CD14-positive monocyte (primary cell): ENCODE results near the gene WDR86. TPM values are rescaled to one million over a fixed set of nuclear protein-coding genes. Genes with fewer than 3 reads are reported as not detected.

ENCODE experiments used
- DNase-seq, 3 donors: peaks; one replicate each; pipeline ENCODE4 v3.0.0-alpha.2; 2011 to 2022
- H2AFZ ChIP-seq: 2 replicates; pipeline ENCODE4 v1.6.0; 2012; ENCODE audit warnings: mild to moderate bottlenecking, low read depth, low read length, inconsistent platforms; ENCODE audit not compliant: insufficient read depth, poor library complexity, severe bottlenecking
- H3K27ac ChIP-seq, 2 donors: 1 replicate in 1 of 2; 2 replicates in 1 of 2; pipeline ENCODE4 v1.5.1; 2012 to 2013; ENCODE audit warnings: low read length in 2 of 2, control low read depth in 1 of 2, inconsistent platforms in 1 of 2, low read depth in 1 of 2, mild to moderate bottlenecking in 1 of 2
- H3K27me3 ChIP-seq, 2 donors: one replicate each; pipeline versions ENCODE4 v1.6.0 to v1.6.1; 2011 to 2013; ENCODE audit warnings: low read length in 2 of 2; ENCODE audit not compliant: control insufficient read depth in 2 of 2, insufficient read depth in 2 of 2
- H3K36me3 ChIP-seq, 2 donors: replicated peaks in 1 of 2; 1 replicate in 1 of 2; 2 replicates in 1 of 2; pipeline versions ENCODE4 v1.5.1 to v1.6.1; 2012 to 2013; ENCODE audit warnings: low read length in 2 of 2, control low read depth in 1 of 2, inconsistent platforms in 1 of 2, mild to moderate bottlenecking in 1 of 2; ENCODE audit not compliant: insufficient read depth in 2 of 2, control insufficient read depth in 1 of 2
- H3K4me1 ChIP-seq, 2 donors: 1 replicate in 1 of 2; 2 replicates in 1 of 2; pipeline versions ENCODE4 v1.5.1 to v1.6.1; 2012 to 2013; ENCODE audit warnings: low read length in 2 of 2, control low read depth in 1 of 2, inconsistent platforms in 1 of 2, mild to moderate bottlenecking in 1 of 2, moderate library complexity in 1 of 2; ENCODE audit not compliant: insufficient read depth in 2 of 2, control insufficient read depth in 1 of 2
- H3K4me2 ChIP-seq: replicated peaks from 2 replicates; pipeline ENCODE3; 2012; ENCODE audit warnings: low read length, moderate library complexity, mild to moderate bottlenecking; ENCODE audit not compliant: poor library complexity, severe bottlenecking; ENCODE audit errors: extremely low read depth
- H3K4me3 ChIP-seq, 3 experiments: fragments of 200-600 bp in 1 of 3; sonication (generic) in 1 of 3; replicated peaks in 1 of 3; 1 replicate in 2 of 3; 2 replicates in 1 of 3; pipeline ENCODE4 v1.5.1; 2011 to 2013; ENCODE audit warnings: low read length in 3 of 3, mild to moderate bottlenecking in 3 of 3, control low read depth in 2 of 3, low read depth in 2 of 3, inconsistent platforms in 1 of 3, moderate library complexity in 1 of 3
- H3K79me2 ChIP-seq: 2 replicates; pipeline ENCODE4 v1.6.0; 2012; ENCODE audit warnings: mild to moderate bottlenecking, control low read depth, inconsistent platforms, low read length, moderate library complexity; ENCODE audit not compliant: insufficient read depth
- H3K9ac ChIP-seq: 2 replicates; pipeline ENCODE4 v1.6.0; 2017; ENCODE audit warnings: low read length, mild to moderate bottlenecking; ENCODE audit not compliant: insufficient read depth, poor library complexity, severe bottlenecking
- H3K9me3 ChIP-seq, 2 donors: replicated peaks in 1 of 2; 1 replicate in 1 of 2; 2 replicates in 1 of 2; pipeline versions ENCODE4 v1.5.1 to v1.6.1; 2012 to 2013; ENCODE audit warnings: low read length in 2 of 2, control low read depth in 1 of 2; ENCODE audit not compliant: control insufficient read depth in 1 of 2, insufficient read depth in 1 of 2
- H4K20me1 ChIP-seq: 2 replicates; pipeline ENCODE4 v1.6.0; 2012; ENCODE audit warnings: mild to moderate bottlenecking, low read length, control low read depth, moderate library complexity; ENCODE audit not compliant: insufficient read depth
- H3K27ac Mint-ChIP-seq, 7 donors: one replicate each; pipeline ENCODE4 v1.8.0; 2020; ENCODE audit warnings: mild to moderate bottlenecking in 7 of 7, mixed read lengths in 7 of 7, moderate library complexity in 6 of 7, inconsistent platforms in 2 of 7
- H3K27me3 Mint-ChIP-seq, 3 donors: one replicate each; pipeline ENCODE4 v1.8.0; 2021 to 2022; ENCODE audit warnings: low read depth in 3 of 3, mild to moderate bottlenecking in 3 of 3, mixed read lengths in 3 of 3, moderate library complexity in 3 of 3, inconsistent platforms in 1 of 3
- H3K36me3 Mint-ChIP-seq, 2 donors: one replicate each; pipeline ENCODE4 v1.8.0; 2020; ENCODE audit warnings: mixed read lengths in 2 of 2, inconsistent platforms in 1 of 2, mild to moderate bottlenecking in 1 of 2
- H3K4me1 Mint-ChIP-seq: one replicate; pipeline ENCODE4 v1.8.0; 2020; ENCODE audit warnings: mild to moderate bottlenecking, mixed read lengths
- H3K4me3 Mint-ChIP-seq, 2 donors: one replicate each; pipeline ENCODE4 v1.8.0; 2020; ENCODE audit warnings: mild to moderate bottlenecking in 2 of 2, mixed read lengths in 2 of 2, moderate library complexity in 1 of 2
- H3K9me3 Mint-ChIP-seq, 7 donors: one replicate each; pipeline ENCODE4 v1.8.0; 2020 to 2022; ENCODE audit warnings: mixed read lengths in 7 of 7, mild to moderate bottlenecking in 6 of 7, moderate library complexity in 6 of 7, inconsistent platforms in 2 of 7
- WGBS: methylation state at CpG from one replicate; pipeline ENCODE4 v1.1.5; 2013; ENCODE audit warnings: missing lambda C conversion rate; ENCODE audit not compliant: insufficient coverage; 5-methylcytosine and 5-hydroxymethylcytosine counted together
- intact Hi-C, 2 donors: fragments of 100-400 bp; cut with micrococcal nuclease; formaldehyde crosslinking; loops; one replicate each; pipeline versions ENCODE4 v1.15.0 to v1.15.1; 2023
- polyA plus RNA-seq, 3 donors: library from polyadenylated mRNA; depleted of rRNA in 1 of 3; unstranded in 2 of 3; stranded (reverse) in 1 of 3; fragments of 300-500 nt in 2 of 3; fragments of >200 nt in 1 of 3; fragmentation: Illumina TruSeq in 2 of 3; gene quantifications; 1 replicate in 2 of 3; 2 replicates in 1 of 3; pipeline ENCODE4 v1.2.3, GENCODE V29; 2012 to 2021
- TF ChIP-seq, protein P1 (sequence below): fragments of 200-600 bp; IDR thresholded peaks from one replicate; pipeline ENCODE4 v1.8.0; 2022; ENCODE audit warnings: antibody characterized with exemption, mild to moderate bottlenecking

WDR86 gene
- polyA plus RNA-seq, 3 donors = 0.11 to 0.30 (median 0.24) TPM

DNA sequence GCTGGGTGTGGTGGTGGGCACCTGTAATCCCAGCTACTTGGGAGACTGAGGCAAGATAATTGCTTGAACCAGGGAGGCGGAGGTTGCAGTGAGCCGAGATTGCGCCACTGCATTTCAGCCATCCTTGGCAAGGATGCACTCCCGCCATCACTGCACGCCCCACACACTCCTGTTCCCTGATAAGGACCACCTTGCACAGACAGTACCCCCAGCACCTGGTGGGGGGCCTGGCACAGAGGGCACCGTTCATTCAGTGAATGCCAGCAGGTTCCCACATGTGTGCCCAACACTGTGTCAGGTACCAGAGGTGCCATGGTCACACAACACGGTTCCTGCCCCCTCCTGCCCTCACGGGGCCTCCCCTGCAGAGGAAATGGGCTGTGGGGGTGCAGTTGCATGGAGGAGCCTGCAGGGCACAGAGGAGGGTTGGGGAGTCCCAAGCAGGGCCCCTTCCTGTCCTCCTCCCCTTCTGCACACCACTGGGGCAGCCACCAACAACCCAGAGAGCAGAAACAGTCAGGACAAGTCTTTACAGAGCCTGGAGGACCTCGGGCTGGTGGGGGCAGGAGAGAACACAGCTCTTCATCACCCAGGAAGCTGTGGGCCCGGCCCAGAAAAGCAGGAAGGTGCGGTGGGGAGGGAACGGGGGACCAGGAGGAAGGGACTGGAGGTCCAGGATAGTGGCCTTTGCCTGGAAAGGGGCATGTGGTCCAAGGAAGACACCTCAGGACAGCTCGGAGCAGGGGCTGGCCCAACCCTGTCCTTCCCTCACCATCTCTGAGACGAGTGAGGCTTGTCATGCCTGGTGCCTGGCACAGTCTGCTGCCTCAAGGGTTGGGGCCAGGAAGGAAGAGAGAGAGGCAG is 23.1 kb upstream of the WDR86 start:
- Histone ChIP-seq H3K9me3 (no peaks in the 10 kb centered on the region), H3K9ac (no peak overlapping the region), H3K27me3 (no peaks in the 10 kb centered on the region), H3K4me3 (no peak overlapping the region), H3K36me3 (no peaks in the 10 kb centered on the region), H4K20me1 (no peaks in the 10 kb centered on the region), H3K79me2 (no peaks in the 10 kb centered on the region), H3K27ac (no peak overlapping the region), H3K4me1 (no peaks in the 10 kb centered on the region), H2AFZ (peak overlapping the region; percentile 48), H3K4me2 (no peak overlapping the region)
- Mint-ChIP-seq H3K36me3 (no peaks in the 10 kb centered on the region), H3K4me1 (peaks cover 21% of the 10 kb centered on the region), H3K4me3 (no peak overlapping the region), H3K9me3 (peaks cover 0 to 4% (median 0%) of the 10 kb centered on the region in 7 donors), H3K27me3 (peaks cover 1 to 9% (median 3%) of the 10 kb centered on the region in 3 donors), H3K27ac (no peak overlapping the region)
- TF ChIP-seq, protein P1, sequence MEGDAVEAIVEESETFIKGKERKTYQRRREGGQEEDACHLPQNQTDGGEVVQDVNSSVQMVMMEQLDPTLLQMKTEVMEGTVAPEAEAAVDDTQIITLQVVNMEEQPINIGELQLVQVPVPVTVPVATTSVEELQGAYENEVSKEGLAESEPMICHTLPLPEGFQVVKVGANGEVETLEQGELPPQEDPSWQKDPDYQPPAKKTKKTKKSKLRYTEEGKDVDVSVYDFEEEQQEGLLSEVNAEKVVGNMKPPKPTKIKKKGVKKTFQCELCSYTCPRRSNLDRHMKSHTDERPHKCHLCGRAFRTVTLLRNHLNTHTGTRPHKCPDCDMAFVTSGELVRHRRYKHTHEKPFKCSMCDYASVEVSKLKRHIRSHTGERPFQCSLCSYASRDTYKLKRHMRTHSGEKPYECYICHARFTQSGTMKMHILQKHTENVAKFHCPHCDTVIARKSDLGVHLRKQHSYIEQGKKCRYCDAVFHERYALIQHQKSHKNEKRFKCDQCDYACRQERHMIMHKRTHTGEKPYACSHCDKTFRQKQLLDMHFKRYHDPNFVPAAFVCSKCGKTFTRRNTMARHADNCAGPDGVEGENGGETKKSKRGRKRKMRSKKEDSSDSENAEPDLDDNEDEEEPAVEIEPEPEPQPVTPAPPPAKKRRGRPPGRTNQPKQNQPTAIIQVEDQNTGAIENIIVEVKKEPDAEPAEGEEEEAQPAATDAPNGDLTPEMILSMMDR = peak; percentile 26
- intact Hi-C loops = no loop called here
- WGBS = 36% methylated on average over 6 of the region's 14 CpGs
- DNase-seq = no peak

DNA sequence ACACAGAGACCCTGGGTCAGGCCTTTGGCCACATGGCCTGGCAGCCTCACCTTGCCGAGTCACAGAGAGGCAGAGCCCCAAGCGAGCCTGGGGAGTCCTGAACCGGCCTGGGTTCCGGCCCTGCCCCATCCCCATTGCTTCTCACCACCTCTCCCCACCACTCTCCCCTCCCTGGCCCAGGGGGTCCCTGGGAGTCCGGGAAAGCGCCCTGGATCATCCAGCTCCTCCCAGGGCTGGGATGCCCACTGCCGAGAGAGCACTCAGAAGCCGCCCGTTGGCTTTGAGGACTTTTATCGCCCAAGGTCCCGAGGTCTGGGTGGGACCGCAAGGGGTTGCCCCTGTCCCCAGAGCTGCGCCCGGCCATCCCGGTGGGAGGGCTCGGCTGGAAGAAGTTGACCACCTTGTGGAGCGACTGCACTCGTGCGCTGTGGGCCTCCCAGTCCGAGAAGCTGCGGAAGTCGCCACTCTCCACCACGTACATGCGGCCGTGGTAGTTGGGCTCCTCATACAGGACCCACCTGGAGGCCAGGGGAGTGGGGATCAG is 22.0 kb upstream of the WDR86 start:
- no peak overlapping the region for H3K9ac ChIP-seq
- Mint-ChIP-seq H3K27ac (peak overlapping the region in 1 of 7 donors; percentile 69), H3K27me3 (peaks cover 1 to 7% (median 6%) of the 10 kb centered on the region in 3 donors), H3K36me3 (no peaks in the 10 kb centered on the region), H3K4me3 (no peak overlapping the region), H3K4me1 (peaks cover 21% of the 10 kb centered on the region), H3K9me3 (peaks cover 0 to 4% (median 0%) of the 10 kb centered on the region in 7 donors)
- no peaks in the 10 kb centered on the region for H3K36me3 ChIP-seq
- no peak for DNase-seq
- H3K4me1 ChIP-seq = no peaks in the 10 kb centered on the region
- TF ChIP-seq, protein P1 = no peak
- no peak overlapping the region for H2AFZ ChIP-seq
- H3K9me3 ChIP-seq = no peaks in the 10 kb centered on the region
- no peak overlapping the region for H3K4me2 ChIP-seq
- H3K27me3 ChIP-seq = no peaks in the 10 kb centered on the region
- intact Hi-C loops = no loop called here
- WGBS = 97% methylated on average over 23 of the region's 25 CpGs
- H3K79me2 ChIP-seq = no peaks in the 10 kb centered on the region
- H3K4me3 ChIP-seq = no peak overlapping the region
- H3K27ac ChIP-seq = no peak overlapping the region
- no peaks in the 10 kb centered on the region for H4K20me1 ChIP-seq
